KOPT-K1 (cell line): Measurements from ENCODE around the gene OR8G5.
"Not testable (repeated sequence)": the region's sequence is repeated elsewhere in the genome, so short reads cannot be mapped to it uniquely, and the experiment has no call there.

Source experiments
- H3K27ac ChIP-seq: fragments of 200-600 bp; sonication (generic); 2 replicates; pipeline ENCODE4 v1.5.1; 2016; ENCODE audit warnings: antibody characterized with exemption, mild to moderate bottlenecking, low read depth, low read length; ENCODE audit not compliant: poor library complexity, severe bottlenecking
- H3K36me3 ChIP-seq: fragments of 200-600 bp; sonication (generic); 2 replicates; pipeline ENCODE4 v1.5.1; 2017; ENCODE audit warnings: antibody characterized with exemption, mild to moderate bottlenecking, low read length, moderate library complexity; ENCODE audit not compliant: insufficient read depth
- H3K9me3 ChIP-seq: fragments of 200-600 bp; sonication (generic); 2 replicates; pipeline ENCODE4 v1.5.1; 2017; ENCODE audit warnings: antibody characterized with exemption, low read length, mild to moderate bottlenecking; ENCODE audit not compliant: insufficient read depth, poor library complexity, severe bottlenecking

Gene OR8G5

GRCh38 chr11:124265041-124265440 is 8.9 kb downstream of the OR8G5 start:
- not testable (repeated sequence) for H3K36me3 ChIP-seq, H3K9me3 ChIP-seq, H3K27ac ChIP-seq

- H3K36me3 ChIP-seq, H3K27ac ChIP-seq: not testable (repeated sequence)
Observed at GRCh38 chr11:124270886-124271285, 14.7 kb downstream of the OR8G5 start.

GRCh38 chr11:124274000-124274399 is 17.8 kb downstream of the OR8G5 start:
- H3K9me3 ChIP-seq = no peaks in the 10 kb centered on the region
- no peaks in the 10 kb centered on the region for H3K36me3 ChIP-seq
- no peak overlapping the region for H3K27ac ChIP-seq

More at GRCh38 chr11:124270886-124271285, 14.7 kb downstream of the OR8G5 start:
- H3K9me3 ChIP-seq = not testable (repeated sequence)

GRCh38 chr11:124276081-124276480 is 19.9 kb downstream of the OR8G5 start:
- no peaks in the 10 kb centered on the region for H3K9me3 ChIP-seq
- H3K36me3 ChIP-seq = no peaks in the 10 kb centered on the region
- no peak overlapping the region for H3K27ac ChIP-seq

- Histone ChIP-seq H3K27ac (no peak overlapping the region), H3K9me3 (no peaks in the 10 kb centered on the region), H3K36me3 (no peaks in the 10 kb centered on the region)
Observed at GRCh38 chr11:124277207-124277606, 21.0 kb downstream of the OR8G5 start.

- Histone ChIP-seq H3K27ac (no peak overlapping the region), H3K36me3 (no peaks in the 10 kb centered on the region), H3K9me3 (no peaks in the 10 kb centered on the region)
Observed at GRCh38 chr11:124277804-124278203, 21.6 kb downstream of the OR8G5 start.

GRCh38 chr11:124278261-124278660 is 22.1 kb downstream of the OR8G5 start:
- no peaks in the 10 kb centered on the region for H3K36me3 ChIP-seq
- H3K27ac ChIP-seq = no peak overlapping the region

GRCh38 chr11:124285610-124286344 is 29.6 kb downstream of the OR8G5 start:
- no peak overlapping the region for H3K27ac ChIP-seq
- H3K36me3 ChIP-seq = no peaks in the 10 kb centered on the region
- H3K9me3 ChIP-seq = no peaks in the 10 kb centered on the region

More at GRCh38 chr11:124278261-124278660, 22.1 kb downstream of the OR8G5 start:
- H3K9me3 ChIP-seq = no peaks in the 10 kb centered on the region

- no peaks in the 10 kb centered on the region for H3K36me3 ChIP-seq
- no peaks in the 10 kb centered on the region for H3K9me3 ChIP-seq
- no peak overlapping the region for H3K27ac ChIP-seq
Observed at GRCh38 chr11:124294687-124295086, 38.5 kb downstream of the OR8G5 start.

- Histone ChIP-seq H3K9me3 (no peaks in the 10 kb centered on the region), H3K36me3 (no peaks in the 10 kb centered on the region), H3K27ac (no peak overlapping the region)
Observed at GRCh38 chr11:124296016-124296415, 39.8 kb downstream of the OR8G5 start.

GRCh38 chr11:124297921-124298320 is 41.7 kb downstream of the OR8G5 start:
- H3K36me3 ChIP-seq = no peaks in the 10 kb centered on the region
- H3K27ac ChIP-seq = no peak overlapping the region
- no peaks in the 10 kb centered on the region for H3K9me3 ChIP-seq

- H3K27ac ChIP-seq = no peak overlapping the region
- no peaks in the 10 kb centered on the region for H3K36me3 ChIP-seq
- H3K9me3 ChIP-seq = no peaks in the 10 kb centered on the region
Observed at GRCh38 chr11:124301548-124301947, 45.4 kb downstream of the OR8G5 start.

GRCh38 chr11:124302347-124303125 is 46.4 kb downstream of the OR8G5 start:
- Histone ChIP-seq H3K36me3 (no peaks in the 10 kb centered on the region), H3K27ac (no peak overlapping the region)

GRCh38 chr11:124307093-124307492 is 50.9 kb downstream of the OR8G5 start:
- Histone ChIP-seq H3K9me3 (no peaks in the 10 kb centered on the region), H3K27ac (no peak overlapping the region), H3K36me3 (no peaks in the 10 kb centered on the region)

More at GRCh38 chr11:124302347-124303125, 46.4 kb downstream of the OR8G5 start:
- H3K9me3 ChIP-seq = no peaks in the 10 kb centered on the region

- Histone ChIP-seq H3K36me3 (no peaks in the 10 kb centered on the region), H3K27ac (no peak overlapping the region), H3K9me3 (no peaks in the 10 kb centered on the region)
Observed at GRCh38 chr11:124310721-124311120, 54.5 kb downstream of the OR8G5 start.
